Kidney (tissue), 14 donors: ENCODE results near the gene TMEM245. TPM values are rescaled to one million over a fixed set of nuclear protein-coding genes. Genes with fewer than 3 reads are reported as not detected.
A peak's percentile ranks its signal among the peaks of the same experiment; 100 is the strongest.

Source experiments
- DNase-seq, 5 donors: peaks; one replicate each; pipeline ENCODE4 v3.0.0-alpha.2; 2013 to 2020
- FAIRE-seq: peaks from 2 replicates; lab custom pipeline; 2012; peaks lifted over from hg19 to GRCh38; lab: Jason Lieb, UNC
- H3K27ac ChIP-seq, 2 donors: one replicate each; pipeline ENCODE4 v1.7.0; 2013; ENCODE audit warnings: low read depth in 2 of 2, low read length in 2 of 2, inconsistent platforms in 1 of 2
- H3K27me3 ChIP-seq: one replicate; pipeline ENCODE4 v1.7.1; 2013; ENCODE audit warnings: low read length, inconsistent platforms; ENCODE audit not compliant: control insufficient read depth, insufficient read depth
- H3K36me3 ChIP-seq, 3 donors: one replicate each; pipeline versions ENCODE4 v1.7.0 to v1.7.1; 2013; ENCODE audit warnings: low read length in 3 of 3, control low read depth in 1 of 3, inconsistent platforms in 1 of 3; ENCODE audit not compliant: insufficient read depth in 3 of 3, control insufficient read depth in 2 of 3
- H3K4me1 ChIP-seq, 3 donors: one replicate each; pipeline versions ENCODE4 v1.7.0 to v1.7.1; 2013; ENCODE audit warnings: low read length in 3 of 3, inconsistent platforms in 1 of 3, low read depth in 1 of 3; ENCODE audit not compliant: control insufficient read depth in 2 of 3, insufficient read depth in 2 of 3
- H3K4me3 ChIP-seq, 3 donors: one replicate each; pipeline versions ENCODE4 v1.7.0 to v1.8.1; 2013; ENCODE audit warnings: low read length in 3 of 3, control low read depth in 1 of 3, inconsistent platforms in 1 of 3
- H3K9ac ChIP-seq, 3 donors: one replicate each; pipeline versions ENCODE4 v1.7.0 to v1.7.1; 2013; ENCODE audit warnings: low read length in 3 of 3, control low read depth in 1 of 3, inconsistent platforms in 1 of 3
- H3K9me3 ChIP-seq, 3 donors: one replicate each; pipeline versions ENCODE4 v1.7.0 to v1.7.1; 2013; ENCODE audit warnings: low read length in 3 of 3, control low read depth in 1 of 3, inconsistent platforms in 1 of 3; ENCODE audit not compliant: control insufficient read depth in 2 of 3, insufficient read depth in 1 of 3
- intact Hi-C: fragments of 100-400 bp; cut with DNase I; formaldehyde crosslinking; loops from one replicate; pipeline ENCODE4 v1.11.1; 2022
- polyA plus RNA-seq: library from polyadenylated mRNA; stranded (reverse); fragments of 350-450 nt; fragmentation: Illumina TruSeq; extraction: RNeasy Lipid Tissue Mini Kit (QIAGEN cat#74804); gene quantifications from one replicate; pipeline ENCODE4 v1.2.3, GENCODE V29; 2014; ENCODE audit warnings: low read depth, low replicate concordance; ENCODE audit not compliant: insufficient read depth
- total RNA-seq: library from RNA; stranded (reverse); fragmentation: NEBNext Ultra II Directional; extraction: Animal tissue kit (Norgen Biotek cat#: 25700); gene quantifications from one replicate; pipeline ENCODE4 v1.2.1, GENCODE V29; 2021
- TF ChIP-seq, protein P1 (sequence below): IDR thresholded peaks from 3 replicates; pipeline ENCODE4 v1.5.1; 2012; ENCODE audit warnings: mild to moderate bottlenecking, moderate library complexity, borderline replicate concordance; ENCODE audit not compliant: insufficient read depth; ENCODE audit errors: extremely low read depth
- donor health status: control.
- donor health status: control.
- donor health status: control.
- donor health status: control.
- donor health status: control.
- donor health status: DM: yes; HTN: yes; CAD: no.
- donor health status: Normal renal cell carcinoma (clear cell type).

TMEM245 gene
- total and polyA plus RNA-seq, 2 donors from 2014 or later, result 23.5 to 69.5 TPM

DNA sequence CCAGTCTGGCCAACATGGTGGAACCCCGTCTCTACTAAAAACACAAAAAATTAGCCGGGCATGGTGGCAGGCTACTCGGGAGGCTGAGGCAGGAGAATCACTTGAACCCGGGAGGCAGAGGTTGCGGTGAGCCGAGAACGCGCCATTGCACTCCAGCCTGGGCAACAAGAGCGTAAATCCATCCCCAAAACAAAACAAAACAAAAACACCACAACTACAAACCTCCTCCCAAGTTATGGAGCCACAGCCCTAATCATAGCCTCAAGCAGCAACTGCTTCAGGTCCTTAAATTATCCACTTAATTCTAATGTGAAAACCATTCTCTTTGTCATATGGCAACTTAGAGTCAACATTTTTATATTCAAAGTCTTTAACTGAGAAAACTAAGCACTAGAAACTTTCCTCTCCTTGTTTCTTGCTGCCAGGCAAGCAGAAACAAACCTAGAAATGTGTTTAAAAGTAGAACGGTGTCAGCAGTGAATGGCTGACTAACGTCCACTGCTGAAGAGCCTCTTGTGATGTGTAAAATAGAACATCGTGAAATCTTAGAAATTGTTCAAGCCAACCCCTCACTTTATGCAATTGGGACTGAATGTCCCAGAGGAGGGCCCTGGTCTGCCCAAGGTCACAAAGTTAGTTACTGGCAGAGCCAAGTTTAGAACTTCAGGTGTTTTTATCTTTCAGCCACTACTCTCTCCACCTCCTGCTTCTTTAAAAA is 5.7 kb downstream of the TMEM245 start:
- intact Hi-C loops, result no loop called here
- TF ChIP-seq, protein P1, sequence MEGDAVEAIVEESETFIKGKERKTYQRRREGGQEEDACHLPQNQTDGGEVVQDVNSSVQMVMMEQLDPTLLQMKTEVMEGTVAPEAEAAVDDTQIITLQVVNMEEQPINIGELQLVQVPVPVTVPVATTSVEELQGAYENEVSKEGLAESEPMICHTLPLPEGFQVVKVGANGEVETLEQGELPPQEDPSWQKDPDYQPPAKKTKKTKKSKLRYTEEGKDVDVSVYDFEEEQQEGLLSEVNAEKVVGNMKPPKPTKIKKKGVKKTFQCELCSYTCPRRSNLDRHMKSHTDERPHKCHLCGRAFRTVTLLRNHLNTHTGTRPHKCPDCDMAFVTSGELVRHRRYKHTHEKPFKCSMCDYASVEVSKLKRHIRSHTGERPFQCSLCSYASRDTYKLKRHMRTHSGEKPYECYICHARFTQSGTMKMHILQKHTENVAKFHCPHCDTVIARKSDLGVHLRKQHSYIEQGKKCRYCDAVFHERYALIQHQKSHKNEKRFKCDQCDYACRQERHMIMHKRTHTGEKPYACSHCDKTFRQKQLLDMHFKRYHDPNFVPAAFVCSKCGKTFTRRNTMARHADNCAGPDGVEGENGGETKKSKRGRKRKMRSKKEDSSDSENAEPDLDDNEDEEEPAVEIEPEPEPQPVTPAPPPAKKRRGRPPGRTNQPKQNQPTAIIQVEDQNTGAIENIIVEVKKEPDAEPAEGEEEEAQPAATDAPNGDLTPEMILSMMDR, result no peak
- Histone ChIP-seq H3K27ac (peak overlapping the region; percentile 27 to 72), H3K27me3 (no peaks in the 10 kb centered on the region), H3K4me1 (peaks cover 0 to 49% (median 28%) of the 10 kb centered on the region in 3 donors), H3K4me3 (peak overlapping the region in 1 of 3 donors; percentile 11), H3K36me3 (no peaks in the 10 kb centered on the region), H3K9me3 (no peaks in the 10 kb centered on the region), H3K9ac (no peak overlapping the region)
- DNase-seq (peak in 1 of 5 donors; percentile 13), FAIRE-seq (no peak)

DNA sequence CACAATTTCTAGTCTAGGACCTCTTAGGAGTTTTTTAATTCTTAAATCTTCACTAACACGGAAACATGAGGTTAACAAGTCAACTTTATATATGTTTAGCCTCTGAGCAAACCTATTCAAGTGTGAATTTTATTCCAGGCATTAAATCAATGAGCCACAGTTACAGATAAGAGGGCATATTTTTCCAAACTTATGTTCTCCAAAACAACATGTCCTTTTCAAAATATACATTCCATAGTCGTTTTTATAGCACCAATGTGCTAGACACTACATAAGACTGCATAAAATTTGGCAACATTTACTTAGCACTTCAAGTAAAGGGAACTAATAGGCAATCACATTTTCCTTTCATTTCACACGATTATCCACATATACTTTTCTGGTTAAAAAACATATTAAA is 6.5 kb downstream of the TMEM245 start:
- TF ChIP-seq, protein P1, result no peak
- Histone ChIP-seq H3K4me3 (no peak overlapping the region), H3K9me3 (no peaks in the 10 kb centered on the region), H3K27ac (peak overlapping the region in 1 of 2 donors; percentile 35), H3K4me1 (peaks cover 0 to 57% (median 25%) of the 10 kb centered on the region in 3 donors), H3K27me3 (no peaks in the 10 kb centered on the region), H3K9ac (no peak overlapping the region), H3K36me3 (no peaks in the 10 kb centered on the region)
- FAIRE-seq (no peak), DNase-seq (peak in 2 of 5 donors; percentile 52 to 70)
- intact Hi-C loops, result no loop called here

DNA sequence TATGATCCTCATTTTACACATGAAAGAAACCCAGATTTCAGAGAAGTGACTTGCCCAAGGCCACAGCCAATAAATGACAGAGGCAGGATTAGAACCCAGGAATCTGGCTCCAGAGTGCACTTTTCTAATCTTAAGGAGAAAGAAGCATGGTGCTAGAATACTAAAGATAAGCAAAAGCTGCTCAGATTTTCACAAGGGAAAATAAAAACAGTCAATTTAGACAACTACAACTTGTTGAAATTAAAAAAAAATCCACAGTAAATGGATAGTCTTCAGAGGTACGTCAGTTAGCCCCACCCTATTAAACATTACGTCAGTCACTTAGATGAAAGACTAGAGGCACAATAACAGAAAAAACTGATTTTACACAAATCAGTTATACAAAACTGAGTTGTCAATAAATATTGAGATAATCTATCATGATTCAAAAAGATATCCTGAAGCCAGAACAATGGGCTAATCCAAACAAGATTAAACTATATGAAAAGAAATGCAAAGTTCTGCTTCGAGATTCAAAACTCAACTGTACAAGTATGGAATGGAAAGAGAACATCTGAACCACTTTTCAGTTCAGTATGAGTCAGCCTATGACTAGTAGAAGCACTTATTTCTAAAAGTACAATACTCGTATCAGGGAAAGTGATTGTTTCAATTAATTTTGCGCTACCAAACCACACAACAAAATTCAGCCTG is 9.3 kb downstream of the TMEM245 start:
- TF ChIP-seq, protein P1, result no peak
- FAIRE-seq (no peak), DNase-seq (no peak)
- Histone ChIP-seq H3K9ac (peak overlapping the region in 1 of 3 donors; percentile 10), H3K27ac (peak overlapping the region; percentile 49 to 74), H3K4me3 (no peak overlapping the region), H3K36me3 (peaks cover under 1 to 2% (median 1%) of the 10 kb centered on the region in 3 donors), H3K4me1 (peaks cover 0 to 39% (median 17%) of the 10 kb centered on the region in 3 donors), H3K9me3 (no peaks in the 10 kb centered on the region), H3K27me3 (no peaks in the 10 kb centered on the region)
- intact Hi-C loops, result no loop called here
